Endothelial cell of umbilical vein (primary cell): ENCODE measurements around the gene CNNM3.

ENCODE experiments used
- EZH2 ChIP-seq: IDR thresholded peaks from 2 replicates; pipeline ENCODE4 v1.6.1; 2012; ENCODE audit warnings: borderline replicate concordance, low read depth, mild to moderate bottlenecking, moderate library complexity, low read length, inconsistent platforms; ENCODE audit not compliant: severe bottlenecking
- FOS ChIP-seq: IDR thresholded peaks from 2 replicates; pipeline ENCODE4 v1.6.1; 2011; ENCODE audit warnings: mild to moderate bottlenecking, low read length, moderate library complexity, borderline replicate concordance; ENCODE audit not compliant: insufficient read depth
- JUN ChIP-seq: IDR thresholded peaks from 2 replicates; pipeline ENCODE4 v1.6.1; 2011; ENCODE audit warnings: borderline replicate concordance, low read depth; ENCODE audit not compliant: insufficient read length, insufficient read depth
- MYC ChIP-seq: IDR thresholded peaks from one replicate; pipeline ENCODE4 v1.6.1; 2011; ENCODE audit warnings: mild to moderate bottlenecking, low read depth, low read length
- POLR2A ChIP-seq: IDR thresholded peaks from 2 replicates; pipeline ENCODE4 v1.6.1; 2012; ENCODE audit warnings: low read depth, mild to moderate bottlenecking, control low read depth, low read length
- POLR2AphosphoS5 ChIP-seq: IDR thresholded peaks from 2 replicates; pipeline ENCODE4 v1.6.1; 2012; ENCODE audit warnings: low read depth, mild to moderate bottlenecking, control low read depth, low read length, moderate library complexity; ENCODE audit not compliant: insufficient read depth
- TF ChIP-seq, protein P1 (sequence below), 2 donors: IDR thresholded peaks; 1 replicate in 1 of 2; 2 replicates in 1 of 2; pipeline ENCODE4 v1.5.1; 2011; ENCODE audit warnings: low read length in 2 of 2, mild to moderate bottlenecking in 2 of 2, moderate library complexity in 2 of 2, control low read depth in 1 of 2, inconsistent platforms in 1 of 2, low read depth in 1 of 2; ENCODE audit not compliant: insufficient read depth in 1 of 2; ENCODE audit errors: extremely low read depth in 1 of 2
- TF ChIP-seq, protein P2 (sequence below): IDR thresholded peaks from 2 replicates; pipeline ENCODE4 v1.6.1; 2011; ENCODE audit not compliant: insufficient read depth, insufficient read length

DNA sequence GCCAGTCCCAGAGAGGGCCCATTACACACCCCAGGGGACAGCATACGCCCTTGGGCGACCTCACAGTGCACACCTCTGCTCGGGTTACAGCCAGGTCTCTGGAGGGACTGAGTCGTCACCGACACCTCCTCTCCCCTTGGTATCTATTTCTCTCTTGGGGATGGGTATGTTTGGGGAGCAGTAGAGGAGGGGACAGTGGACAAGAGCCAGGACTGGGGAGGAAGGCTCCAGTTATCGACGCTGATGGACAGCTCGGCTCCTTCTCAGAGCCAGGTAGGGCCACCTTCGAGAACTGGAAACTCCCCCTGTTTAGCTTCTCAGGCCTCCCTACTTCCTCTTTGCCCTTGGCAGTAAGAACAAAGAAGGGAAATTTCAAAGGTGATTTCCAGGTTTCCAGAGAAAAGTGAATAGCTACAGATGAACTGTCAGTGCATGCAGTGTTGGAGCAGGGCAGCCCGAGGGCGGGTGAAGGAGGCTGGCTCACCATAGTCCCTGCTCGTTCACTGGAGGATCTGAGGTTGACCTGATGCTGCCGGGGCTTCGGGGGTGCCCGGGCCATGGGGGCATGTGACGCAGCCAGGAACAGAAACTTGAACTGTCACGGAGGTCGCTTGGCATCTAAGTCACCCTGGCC is 58.2 kb downstream of the CNNM3 start:
- TF ChIP-seq, protein P1, sequence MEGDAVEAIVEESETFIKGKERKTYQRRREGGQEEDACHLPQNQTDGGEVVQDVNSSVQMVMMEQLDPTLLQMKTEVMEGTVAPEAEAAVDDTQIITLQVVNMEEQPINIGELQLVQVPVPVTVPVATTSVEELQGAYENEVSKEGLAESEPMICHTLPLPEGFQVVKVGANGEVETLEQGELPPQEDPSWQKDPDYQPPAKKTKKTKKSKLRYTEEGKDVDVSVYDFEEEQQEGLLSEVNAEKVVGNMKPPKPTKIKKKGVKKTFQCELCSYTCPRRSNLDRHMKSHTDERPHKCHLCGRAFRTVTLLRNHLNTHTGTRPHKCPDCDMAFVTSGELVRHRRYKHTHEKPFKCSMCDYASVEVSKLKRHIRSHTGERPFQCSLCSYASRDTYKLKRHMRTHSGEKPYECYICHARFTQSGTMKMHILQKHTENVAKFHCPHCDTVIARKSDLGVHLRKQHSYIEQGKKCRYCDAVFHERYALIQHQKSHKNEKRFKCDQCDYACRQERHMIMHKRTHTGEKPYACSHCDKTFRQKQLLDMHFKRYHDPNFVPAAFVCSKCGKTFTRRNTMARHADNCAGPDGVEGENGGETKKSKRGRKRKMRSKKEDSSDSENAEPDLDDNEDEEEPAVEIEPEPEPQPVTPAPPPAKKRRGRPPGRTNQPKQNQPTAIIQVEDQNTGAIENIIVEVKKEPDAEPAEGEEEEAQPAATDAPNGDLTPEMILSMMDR (IDR thresholded peaks at IDR 0.05; ENCODE audit: extremely low read depth in 1 of 2, insufficient read depth in 1 of 2, low read depth in 1 of 2, low read length in 2 of 2) = no peak
- TF ChIP-seq, protein P2, sequence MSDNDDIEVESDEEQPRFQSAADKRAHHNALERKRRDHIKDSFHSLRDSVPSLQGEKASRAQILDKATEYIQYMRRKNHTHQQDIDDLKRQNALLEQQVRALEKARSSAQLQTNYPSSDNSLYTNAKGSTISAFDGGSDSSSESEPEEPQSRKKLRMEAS = no peak
- TF ChIP-seq POLR2A (no peak), POLR2AphosphoS5 (no peak), JUN (no peak), EZH2 (no peak), MYC (no peak), FOS (no peak)
